HG03457 (cell line): ENCODE measurements around the gene P2RY4.
"Not testable (repeated sequence)": the region's sequence is repeated elsewhere in the genome, so short reads cannot be mapped to it uniquely, and the experiment has no call there.

Source experiments
- ATAC-seq: cut with Tn5 transposase; IDR thresholded peaks from one replicate; pipeline ENCODE4 v1.9.1; 2021; ENCODE audit warnings: moderate number of reproducible peaks; ENCODE audit not compliant: unreplicated experiment

Gene P2RY4

GRCh38 chrX:70244881-70245280 is 15.1 kb downstream of the P2RY4 start:
- ATAC-seq, result no peak

- not testable (repeated sequence) for ATAC-seq
Observed at GRCh38 chrX:70243601-70244000, 16.4 kb downstream of the P2RY4 start.

GRCh38 chrX:70241501-70241900 is 18.5 kb downstream of the P2RY4 start:
- no peak for ATAC-seq

GRCh38 chrX:70240751-70241150 is 19.3 kb downstream of the P2RY4 start:
- no peak for ATAC-seq

GRCh38 chrX:70234355-70234754 is 25.6 kb downstream of the P2RY4 start, which contains the start of gene AWAT1:
Gene AWAT1 (plus strand): TSS chrX:70234655. CDS start chrX:70234696, 41 bp downstream.
- ATAC-seq, result no peak

GRCh38 chrX:70231666-70232065 is 28.3 kb downstream of the P2RY4 start:
- ATAC-seq, result no peak

GRCh38 chrX:70226687-70227086 is 33.3 kb downstream of the P2RY4 start:
- ATAC-seq, result no peak

GRCh38 chrX:70226048-70226447 is 34.0 kb downstream of the P2RY4 start:
- no peak for ATAC-seq

GRCh38 chrX:70219938-70220764 is 39.9 kb downstream of the P2RY4 start:
- ATAC-seq, result no peak

- ATAC-seq, result not testable (repeated sequence)
Observed at GRCh38 chrX:70209570-70209969, 50.4 kb downstream of the P2RY4 start.

GRCh38 chrX:70208479-70208878 is 51.5 kb downstream of the P2RY4 start:
- no peak for ATAC-seq
